CD4-positive, alpha-beta T cell treated with Interleukin-1 beta for 1 hour (primary cell): Measurements from ENCODE around the gene PANX2.
A peak's percentile ranks its signal among the peaks of the same experiment; 100 is the strongest.

ENCODE experiments used
- DNase-seq, 2 donors: peaks; one replicate each; pipeline ENCODE4 v3.0.0-alpha.2; 2020 to 2022

PANX2 gene

DNA sequence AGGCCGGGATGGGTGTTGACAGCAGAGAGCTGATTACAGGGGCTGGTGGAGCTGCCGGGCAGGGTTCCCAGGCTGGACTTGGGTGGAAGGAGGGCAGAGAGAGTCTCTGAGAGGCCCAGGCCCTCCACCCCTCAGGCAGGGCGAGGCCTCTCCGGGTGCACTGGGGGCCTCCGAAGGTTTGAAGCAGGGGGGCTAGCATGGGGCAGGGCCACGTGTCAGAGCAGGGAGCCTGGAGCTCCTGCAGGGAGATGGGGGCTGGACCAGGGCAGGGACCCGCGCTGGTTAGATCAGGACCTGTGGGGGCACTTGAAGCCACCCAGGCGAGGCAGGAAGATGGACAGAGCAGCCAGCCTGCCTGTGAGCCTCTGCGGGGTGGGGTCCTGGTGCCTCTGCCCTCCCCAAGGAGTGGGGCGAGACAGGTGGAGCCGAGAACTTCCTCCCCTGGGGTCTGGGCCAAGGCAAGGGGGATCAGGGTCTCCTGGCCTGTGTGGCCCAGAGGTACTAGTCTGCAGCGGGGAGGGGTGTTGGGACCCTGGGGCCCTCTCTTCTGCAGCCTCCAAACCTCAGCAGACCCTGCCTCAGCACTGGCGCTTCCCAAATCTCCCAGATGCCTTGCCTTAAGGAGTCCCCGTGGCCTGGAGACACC is 911 bp downstream of the PANX2 start:
- DNase-seq = no peak

DNA sequence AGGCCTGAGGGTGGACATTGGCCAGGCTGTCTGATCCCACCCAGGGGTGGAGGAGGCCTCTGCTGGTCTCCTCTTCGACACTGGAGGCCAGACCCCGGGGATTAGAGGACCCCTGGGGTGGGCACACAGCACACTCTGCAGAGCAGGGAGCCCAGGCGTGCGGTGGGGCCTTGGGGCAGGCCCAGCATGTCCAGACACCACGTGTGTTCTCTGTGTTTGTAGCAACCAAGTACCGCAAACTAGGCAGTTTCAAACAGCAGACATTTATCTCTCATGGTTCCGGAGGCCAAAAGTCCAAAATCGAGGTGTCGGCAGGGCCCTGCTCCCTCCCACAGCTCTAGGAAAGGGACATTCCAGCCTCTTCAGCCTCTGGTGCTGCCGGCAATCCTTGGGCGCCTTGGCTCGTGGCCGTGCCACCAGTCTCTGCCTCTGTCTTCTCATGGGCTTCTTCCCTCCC is 1.5 kb downstream of the PANX2 start:
- no peak for DNase-seq

- DNase-seq = peak in 1 of 2 donors; percentile 44
Observed at GRCh38 chr22:50173311-50173982, 2.9 kb downstream of the PANX2 start.

- no peak for DNase-seq
Observed at GRCh38 chr22:50173983-50174355, 3.4 kb downstream of the PANX2 start.

DNA sequence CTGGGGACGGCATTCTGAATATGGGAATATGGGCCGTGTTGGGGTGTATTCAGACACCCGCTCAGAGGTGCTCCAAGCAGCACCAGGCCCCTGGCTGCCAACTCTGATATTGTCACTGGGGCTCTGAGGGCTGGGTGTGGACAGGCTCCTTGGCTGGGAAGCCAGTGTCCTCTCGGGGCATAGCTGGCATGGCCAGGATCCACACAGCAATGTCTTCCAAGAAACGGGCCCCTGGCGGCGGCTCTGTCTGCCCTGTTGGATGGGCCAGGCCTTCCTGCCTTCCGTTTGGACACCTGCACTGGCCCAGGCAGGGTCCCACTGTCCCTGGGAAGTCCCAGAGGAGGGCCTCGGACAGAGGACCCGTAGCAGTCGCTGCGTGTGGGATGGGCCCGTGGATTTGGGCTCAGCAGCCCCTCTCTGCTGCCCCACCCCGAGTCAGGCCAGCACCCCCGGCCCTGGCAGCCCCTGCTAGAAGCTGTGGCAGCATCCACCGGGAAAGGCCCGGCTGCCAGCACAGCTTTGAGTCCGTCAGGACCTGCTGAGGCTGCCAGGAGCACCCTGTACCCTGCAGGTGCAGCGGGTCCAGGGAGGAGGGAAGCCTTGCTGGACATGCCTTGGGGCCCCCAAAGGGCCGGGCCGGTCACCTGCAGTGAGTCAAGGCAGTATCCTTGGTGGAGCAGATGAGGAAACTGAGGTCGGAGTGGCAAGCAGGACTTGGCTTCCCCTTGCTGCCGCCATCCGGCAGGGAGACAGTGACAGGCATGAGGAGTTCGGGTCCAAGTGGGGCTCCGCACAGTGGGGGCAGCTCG is 4.1 kb downstream of the PANX2 start:
- no peak for DNase-seq

GRCh38 chr22:50175191-50175461 is 4.6 kb downstream of the PANX2 start:
- no peak for DNase-seq

GRCh38 chr22:50175921-50176849 is 5.7 kb downstream of the PANX2 start:
- no peak for DNase-seq

GRCh38 chr22:50176850-50177536 is 6.5 kb downstream of the PANX2 start:
- no peak for DNase-seq

DNA sequence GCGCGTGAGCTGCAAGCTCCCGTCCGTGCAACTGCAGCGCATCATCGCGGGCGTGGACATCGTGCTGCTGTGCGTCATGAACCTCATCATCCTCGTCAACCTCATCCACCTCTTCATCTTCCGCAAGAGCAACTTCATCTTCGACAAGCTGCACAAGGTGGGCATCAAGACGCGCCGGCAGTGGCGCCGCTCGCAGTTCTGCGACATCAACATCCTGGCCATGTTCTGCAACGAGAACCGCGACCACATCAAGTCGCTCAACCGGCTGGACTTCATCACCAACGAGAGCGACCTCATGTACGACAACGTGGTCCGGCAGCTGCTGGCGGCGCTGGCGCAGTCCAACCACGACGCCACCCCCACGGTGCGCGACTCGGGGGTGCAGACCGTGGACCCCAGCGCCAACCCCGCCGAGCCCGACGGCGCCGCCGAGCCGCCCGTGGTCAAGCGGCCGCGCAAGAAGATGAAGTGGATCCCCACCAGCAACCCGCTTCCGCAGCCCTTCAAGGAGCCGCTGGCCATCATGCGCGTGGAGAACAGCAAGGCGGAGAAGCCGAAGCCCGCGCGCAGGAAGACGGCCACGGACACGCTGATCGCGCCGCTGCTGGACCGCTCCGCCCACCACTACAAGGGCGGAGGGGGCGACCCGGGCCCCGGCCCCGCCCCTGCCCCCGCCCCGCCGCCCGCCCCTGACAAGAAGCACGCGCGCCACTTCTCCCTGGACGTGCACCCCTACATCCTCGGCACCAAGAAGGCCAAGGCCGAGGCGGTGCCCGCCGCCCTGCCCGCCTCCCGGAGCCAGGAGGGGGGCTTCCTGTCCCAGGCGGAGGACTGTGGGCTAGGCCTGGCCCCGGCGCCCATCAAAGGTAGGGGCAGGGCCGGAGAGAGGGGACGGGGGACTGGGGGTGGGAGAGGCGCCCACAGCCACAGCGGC is 7.3 kb downstream of the PANX2 start:
- DNase-seq = no peak

DNA sequence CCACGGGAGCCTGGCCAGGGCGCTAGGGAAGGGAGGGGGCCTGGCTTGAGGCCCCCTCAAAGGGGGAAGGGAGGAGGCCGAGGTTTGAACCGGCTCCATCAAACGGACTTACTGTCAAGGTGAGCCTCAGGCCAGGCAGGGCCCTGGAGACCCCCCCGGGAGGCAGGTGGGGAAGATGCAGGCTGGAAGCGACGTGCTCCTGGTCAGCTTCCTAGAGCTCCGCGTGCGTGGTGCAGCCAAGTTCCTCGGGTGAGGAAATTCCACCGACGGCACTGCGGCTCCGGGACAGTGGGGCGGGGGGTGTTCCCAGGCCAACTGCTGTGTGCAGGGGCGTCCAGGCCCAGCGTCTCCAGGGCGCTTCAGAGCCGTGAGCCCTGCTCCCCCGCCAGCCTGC is 7.9 kb downstream of the PANX2 start:
- DNase-seq = no peak

DNA sequence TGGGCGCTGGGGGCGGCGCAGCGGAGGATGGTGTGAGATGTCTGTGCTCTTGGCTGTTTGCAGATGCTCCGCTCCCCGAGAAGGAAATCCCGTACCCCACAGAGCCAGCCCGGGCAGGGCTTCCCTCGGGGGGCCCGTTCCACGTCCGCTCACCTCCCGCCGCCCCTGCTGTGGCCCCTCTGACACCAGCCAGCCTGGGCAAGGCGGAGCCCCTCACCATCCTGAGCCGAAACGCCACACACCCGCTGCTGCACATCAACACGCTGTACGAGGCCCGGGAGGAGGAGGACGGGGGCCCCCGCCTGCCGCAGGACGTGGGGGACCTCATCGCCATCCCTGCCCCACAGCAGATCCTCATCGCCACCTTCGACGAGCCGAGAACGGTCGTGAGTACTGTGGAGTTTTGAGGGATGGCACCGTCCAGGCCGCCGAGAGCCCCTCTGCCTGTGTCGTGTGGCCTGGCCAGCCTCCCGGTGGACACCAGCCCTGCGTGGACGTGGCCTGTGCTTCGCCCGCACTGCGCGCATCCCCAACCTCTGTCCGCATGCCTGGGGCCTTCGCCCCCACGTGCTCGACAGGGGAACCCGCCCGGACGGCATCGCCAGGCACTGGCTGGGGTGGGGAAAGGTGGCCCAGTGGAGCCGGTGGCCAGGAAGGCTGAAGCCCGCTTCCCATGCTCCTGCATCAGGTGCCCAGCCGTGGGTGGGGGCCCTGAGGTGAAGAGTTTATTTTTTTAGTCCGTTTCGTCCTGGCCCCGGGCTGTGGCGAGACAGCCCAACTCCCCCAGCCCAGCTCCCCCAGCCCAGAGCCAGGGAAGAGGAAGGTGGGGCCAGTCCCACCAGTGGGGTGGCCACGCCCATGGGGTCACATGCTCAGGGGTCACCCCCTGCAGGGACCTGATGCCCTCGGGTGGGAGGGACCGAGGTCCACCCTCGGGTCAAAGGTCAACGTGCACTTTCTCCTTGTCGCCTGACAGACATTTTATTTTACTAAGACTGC is 8.6 kb downstream of the PANX2 start:
- no peak for DNase-seq

DNA sequence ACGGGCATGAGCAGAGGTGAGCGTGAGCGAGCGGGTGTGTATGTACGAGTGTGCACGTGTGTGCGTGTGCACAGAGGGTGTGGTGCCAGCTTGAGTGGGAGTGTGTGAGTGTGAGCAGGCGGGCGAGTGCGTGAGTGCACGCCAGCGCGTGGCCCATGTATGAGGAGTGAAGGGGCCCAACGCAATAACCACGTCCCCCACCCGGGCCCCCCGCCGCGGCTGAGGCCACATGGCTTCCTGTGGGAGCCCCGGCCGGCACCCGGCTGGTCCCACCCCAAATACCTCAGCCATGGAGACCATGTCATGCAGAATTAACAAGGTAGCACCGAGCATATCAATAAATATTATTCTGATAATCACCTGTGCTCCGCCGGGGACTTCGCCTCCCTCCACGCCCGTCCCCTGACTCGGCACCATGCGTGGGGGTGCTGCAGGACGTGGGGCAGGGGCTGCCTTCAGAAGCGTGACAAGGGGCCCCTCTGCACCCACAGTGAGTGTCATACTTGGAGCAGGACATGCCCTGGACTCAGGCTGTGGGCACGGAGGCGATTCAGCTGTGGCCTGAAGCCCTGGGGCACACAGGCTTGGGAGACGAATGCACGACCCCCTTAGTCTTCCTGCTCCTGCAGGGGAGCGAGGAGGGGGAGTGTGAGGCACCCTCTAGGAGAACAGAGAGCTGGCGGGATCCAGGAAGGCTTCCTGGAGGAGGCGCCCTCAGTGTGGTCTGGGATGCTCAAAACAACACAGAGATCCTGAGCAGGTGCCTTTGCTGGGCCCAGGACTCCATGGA is 9.6 kb downstream of the PANX2 start:
- DNase-seq = no peak

DNA sequence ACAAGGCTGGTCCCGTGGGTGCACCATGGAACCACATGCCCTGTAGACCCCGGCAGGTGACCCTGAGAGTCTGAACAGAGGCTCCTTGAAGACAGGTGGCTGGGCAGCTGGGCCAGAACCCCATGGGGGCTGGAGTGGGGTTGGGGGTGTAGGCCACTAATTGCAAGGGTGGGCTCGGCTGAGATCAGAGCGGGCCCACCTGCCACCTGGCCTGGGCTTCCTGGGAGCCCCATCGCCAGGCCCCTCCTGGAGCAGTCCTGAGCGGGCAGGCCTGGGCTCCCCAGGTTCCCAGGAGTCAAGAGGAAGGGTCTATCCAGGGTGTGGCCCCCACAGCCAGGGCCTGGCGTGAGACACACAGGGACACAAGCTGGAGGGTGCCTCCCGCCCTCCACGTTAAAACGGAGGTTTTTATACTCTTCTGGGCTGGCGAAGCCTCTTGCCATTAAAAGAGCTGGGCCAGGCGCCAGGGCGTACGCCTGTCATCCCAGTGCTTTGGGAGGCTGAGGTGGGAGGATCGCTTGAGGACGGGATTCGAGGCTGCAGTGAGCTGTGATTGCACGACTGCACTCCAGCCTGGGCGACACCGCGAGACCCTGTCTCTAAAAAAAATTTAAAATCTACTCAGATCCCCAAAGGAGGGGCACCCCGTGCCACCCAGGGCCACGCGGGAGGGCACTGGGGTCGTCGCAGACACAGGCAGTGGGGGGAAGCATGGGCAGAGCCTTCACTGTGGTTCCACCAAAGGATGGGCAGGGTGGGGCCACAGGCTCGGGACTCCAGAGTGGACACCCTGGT is 10.4 kb downstream of the PANX2 start:
- DNase-seq = no peak

- DNase-seq = no peak
Observed at GRCh38 chr22:50182176-50183081, 11.9 kb downstream of the PANX2 start.

- DNase-seq = no peak
Observed at GRCh38 chr22:50183141-50183971, 12.8 kb downstream of the PANX2 start.
